Smooth muscle cell (in vitro differentiated cells): ENCODE data around the gene BICD2. TPM values are rescaled to one million over a fixed set of nuclear protein-coding genes. Genes with fewer than 3 reads are reported as not detected.

ENCODE experiments used
- DNase-seq: peaks from one replicate; lab custom pipeline; 2025; ENCODE audit not compliant: unreplicated experiment; lab: John Stamatoyannopoulos, UW
- H2AFZ ChIP-seq: fragments of 200-600 bp; sonication (generic); 2 replicates; pipeline ENCODE4 v1.6.0; 2016; ENCODE audit warnings: antibody characterized with exemption, low read depth, mild to moderate bottlenecking
- H3F3A ChIP-seq: fragments of 200-600 bp; sonication (generic); 2 replicates; pipeline ENCODE4 v1.6.0; 2017; ENCODE audit warnings: antibody characterized with exemption, low read depth
- H3K27ac ChIP-seq: fragments of 200-600 bp; sonication (generic); 2 replicates; pipeline ENCODE4 v1.5.1; 2016; ENCODE audit warnings: low read depth, mild to moderate bottlenecking
- H3K27me3 ChIP-seq: fragments of 200-600 bp; sonication (generic); 2 replicates; pipeline ENCODE4 v1.6.1; 2016; ENCODE audit warnings: low read depth, mild to moderate bottlenecking
- H3K36me3 ChIP-seq: fragments of 200-600 bp; sonication (generic); 2 replicates; pipeline ENCODE4 v1.5.1; 2016; ENCODE audit warnings: low read depth
- H3K4me1 ChIP-seq: fragments of 200-600 bp; sonication (generic); 2 replicates; pipeline ENCODE4 v1.5.1; 2016; ENCODE audit warnings: low read depth
- H3K4me2 ChIP-seq: fragments of 200-600 bp; sonication (generic); 2 replicates; pipeline ENCODE4 v1.6.0; 2016; ENCODE audit warnings: mild to moderate bottlenecking
- H3K4me3 ChIP-seq: fragments of 200-600 bp; sonication (generic); 2 replicates; pipeline ENCODE4 v1.5.1; 2016; ENCODE audit warnings: mild to moderate bottlenecking
- H3K79me2 ChIP-seq: fragments of 200-600 bp; sonication (generic); 2 replicates; pipeline ENCODE4 v1.6.0; 2016; ENCODE audit warnings: low read depth, mild to moderate bottlenecking
- H3K9ac ChIP-seq: fragments of 200-600 bp; sonication (generic); 2 replicates; pipeline ENCODE4 v1.6.0; 2016; ENCODE audit warnings: low read depth
- H3K9me3 ChIP-seq: fragments of 200-600 bp; sonication (generic); replicated peaks from 2 replicates; pipeline ENCODE4 v1.5.1; 2016; ENCODE audit warnings: low read depth
- H4K20me1 ChIP-seq: fragments of 200-600 bp; sonication (generic); 2 replicates; pipeline ENCODE4 v1.6.0; 2016; ENCODE audit warnings: low read depth
- CTCF ChIP-seq: fragments of 200-600 bp; sonication (generic); IDR thresholded peaks from 2 replicates; pipeline ENCODE4 v1.5.1; 2017; ENCODE audit warnings: borderline replicate concordance, mild to moderate bottlenecking, antibody characterized with exemption; ENCODE audit not compliant: insufficient read depth, poor library complexity, severe bottlenecking
- WGBS: methylation state at CpG from one replicate; pipeline ENCODE4 v1.1.7; 2016; ENCODE audit warnings: low lambda C conversion rate; 5-methylcytosine and 5-hydroxymethylcytosine counted together
- polyA plus RNA-seq: library from polyadenylated mRNA; unstranded; fragments of >200 nt; fragmentation: Nextera tagmentation; extraction: Ambion mirVana; gene quantifications from 2 replicates; pipeline ENCODE4 v1.2.1, GENCODE V29; 2016
- total RNA-seq: library from RNA; depleted of rRNA; stranded (reverse); fragments of >200 nt; gene quantifications from 2 replicates; pipeline ENCODE4 v1.2.3, GENCODE V29; 2014

Gene BICD2
- total and polyA plus RNA-seq, 2 experiments from 2014 or later, result 28.1 to 29.1 TPM

- no peak overlapping the region for H3K9ac ChIP-seq
- H3K36me3 ChIP-seq, result no peaks in the 10 kb centered on the region
- H3K9me3 ChIP-seq, result no peaks in the 10 kb centered on the region
- H3K4me2 ChIP-seq, result no peak overlapping the region
- peak overlapping the region; percentile 11 for H3K27ac ChIP-seq
- no peak overlapping the region for H2AFZ ChIP-seq
- H4K20me1 ChIP-seq, result peaks cover 99% of the 10 kb centered on the region
- H3F3A ChIP-seq, result no peaks in the 10 kb centered on the region
- H3K4me3 ChIP-seq, result no peak overlapping the region
- peaks cover 99% of the 10 kb centered on the region for H3K79me2 ChIP-seq
- H3K27me3 ChIP-seq, result no peaks in the 10 kb centered on the region
- no peak for DNase-seq
- H3K4me1 ChIP-seq, result no peaks in the 10 kb centered on the region
- no peak for TF ChIP-seq CTCF
- WGBS, result 85% methylated on average over 14 of the region's 14 CpGs
Measured at GRCh38 chr9:92746567-92747458, 17.8 kb downstream of the BICD2 start.

- no peaks in the 10 kb centered on the region for H3F3A ChIP-seq
- H4K20me1 ChIP-seq, result peaks cover 99% of the 10 kb centered on the region
- H3K27ac ChIP-seq, result no peak overlapping the region
- H3K79me2 ChIP-seq, result peaks cover 99% of the 10 kb centered on the region
- 97% methylated on average over 6 of the region's 6 CpGs for WGBS
- H3K4me2 ChIP-seq, result no peak overlapping the region
- H3K4me1 ChIP-seq, result no peaks in the 10 kb centered on the region
- H3K4me3 ChIP-seq, result no peak overlapping the region
- H3K9me3 ChIP-seq, result no peaks in the 10 kb centered on the region
- no peak overlapping the region for H2AFZ ChIP-seq
- TF ChIP-seq CTCF, result no peak
- H3K36me3 ChIP-seq, result no peaks in the 10 kb centered on the region
- no peak overlapping the region for H3K9ac ChIP-seq
- no peaks in the 10 kb centered on the region for H3K27me3 ChIP-seq
- DNase-seq, result no peak
Measured at GRCh38 chr9:92745881-92746280, 18.8 kb downstream of the BICD2 start.

- Histone ChIP-seq H3K9me3 (no peaks in the 10 kb centered on the region), H4K20me1 (peaks cover 100% of the 10 kb centered on the region), H3F3A (no peaks in the 10 kb centered on the region), H3K4me1 (no peaks in the 10 kb centered on the region), H3K9ac (no peak overlapping the region), H3K4me2 (no peak overlapping the region), H3K36me3 (no peaks in the 10 kb centered on the region), H3K27me3 (no peaks in the 10 kb centered on the region), H3K4me3 (no peak overlapping the region), H3K79me2 (peaks cover 99% of the 10 kb centered on the region), H3K27ac (no peak overlapping the region), H2AFZ (no peak overlapping the region)
- DNase-seq, result no peak
- WGBS, result 78% methylated on average over 4 of the region's 4 CpGs
- no peak for TF ChIP-seq CTCF
Measured at GRCh38 chr9:92745331-92745730, 19.3 kb downstream of the BICD2 start.

GRCh38 chr9:92740969-92741368, 23.7 kb downstream of the BICD2 start:
- Histone ChIP-seq H3K4me2 (no peak overlapping the region), H3K4me3 (no peak overlapping the region), H3K9me3 (no peaks in the 10 kb centered on the region), H2AFZ (no peak overlapping the region), H3K27ac (peak overlapping the region; percentile 34), H3K4me1 (peaks cover 3% of the 10 kb centered on the region), H3K9ac (no peak overlapping the region), H3K36me3 (no peaks in the 10 kb centered on the region), H4K20me1 (peaks cover 100% of the 10 kb centered on the region), H3F3A (no peaks in the 10 kb centered on the region), H3K27me3 (no peaks in the 10 kb centered on the region), H3K79me2 (peaks cover 94% of the 10 kb centered on the region)
- no peak for TF ChIP-seq CTCF
- WGBS, result 93% methylated on average over 3 of the region's 3 CpGs
- no peak for DNase-seq
